Measurements from ENCODE around the gene JAG1.

Gene JAG1

DNA sequence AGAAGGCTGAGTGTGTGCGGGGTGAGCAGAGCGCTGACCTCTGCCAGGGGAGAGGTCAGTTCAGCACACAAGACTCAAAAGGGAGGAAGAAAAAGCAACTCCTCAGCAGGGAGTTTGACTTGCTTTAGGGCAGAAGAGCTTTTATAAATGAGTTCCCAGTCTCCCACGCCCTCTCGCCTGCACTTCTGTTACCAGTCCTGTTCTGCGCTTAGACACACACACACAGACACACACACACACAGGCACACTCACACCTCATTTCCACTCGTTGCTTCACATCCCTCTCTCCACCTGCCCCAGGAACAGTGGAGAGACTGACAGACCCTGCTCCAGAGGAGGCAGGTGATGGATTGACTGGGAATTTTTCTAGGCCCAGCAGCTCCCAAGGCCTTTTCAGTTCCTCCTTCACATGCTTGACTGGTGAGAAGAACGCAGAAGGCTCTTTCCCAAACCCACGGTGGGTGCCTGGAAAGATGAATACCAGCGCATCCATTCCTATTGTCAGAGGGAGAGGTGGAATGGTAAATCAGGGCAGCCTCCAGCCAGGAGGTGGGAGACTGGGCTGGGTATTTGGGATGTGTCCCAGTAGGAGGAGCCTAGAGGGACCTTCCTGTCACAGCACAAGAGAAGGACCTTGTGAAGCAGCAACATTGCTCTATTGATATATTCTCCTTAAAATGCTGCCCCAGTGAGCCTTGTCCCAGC is 43.7 kb downstream of the JAG1 start:
- TF ChIP-seq GLIS3 (CRISPR knock-in tag; IDR thresholded peaks at IDR 0.05) (no peak), ARNTL (CRISPR knock-in tag; IDR thresholded peaks at IDR 0.05; ENCODE audit: borderline replicate concordance, low read depth) (no peak), TOX (CRISPR knock-in tag; IDR thresholded peaks at IDR 0.05; ENCODE audit: borderline replicate concordance) (no peak), CSDC2 (CRISPR knock-in tag; IDR thresholded peaks at IDR 0.05) (no peak), ESRRG (CRISPR knock-in tag; IDR thresholded peaks at IDR 0.05) (no peak), ZFP30 (CRISPR knock-in tag; IDR thresholded peaks at IDR 0.05) (no peak), ZFP3 (CRISPR knock-in tag; IDR thresholded peaks at IDR 0.05) (no peak), RARB (CRISPR knock-in tag; IDR thresholded peaks at IDR 0.05) (no peak), POU6F1 (CRISPR knock-in tag; IDR thresholded peaks at IDR 0.05; ENCODE audit: borderline replicate concordance, low read depth) (no peak), ZNF70 (CRISPR knock-in tag; IDR thresholded peaks at IDR 0.05) (no peak), OSR1 (CRISPR knock-in tag; IDR thresholded peaks at IDR 0.05) (no peak), PPARA (CRISPR knock-in tag; IDR thresholded peaks at IDR 0.05; ENCODE audit: borderline replicate concordance) (no peak), ZNF8 (CRISPR knock-in tag; IDR thresholded peaks at IDR 0.05) (no peak), ZC3H10 (CRISPR knock-in tag; IDR thresholded peaks at IDR 0.05) (no peak), ZNF565 (CRISPR knock-in tag; conservative IDR thresholded peaks at IDR 0.05; ENCODE audit: low read depth) (no peak)
- TF ChIP-seq, protein P1, sequence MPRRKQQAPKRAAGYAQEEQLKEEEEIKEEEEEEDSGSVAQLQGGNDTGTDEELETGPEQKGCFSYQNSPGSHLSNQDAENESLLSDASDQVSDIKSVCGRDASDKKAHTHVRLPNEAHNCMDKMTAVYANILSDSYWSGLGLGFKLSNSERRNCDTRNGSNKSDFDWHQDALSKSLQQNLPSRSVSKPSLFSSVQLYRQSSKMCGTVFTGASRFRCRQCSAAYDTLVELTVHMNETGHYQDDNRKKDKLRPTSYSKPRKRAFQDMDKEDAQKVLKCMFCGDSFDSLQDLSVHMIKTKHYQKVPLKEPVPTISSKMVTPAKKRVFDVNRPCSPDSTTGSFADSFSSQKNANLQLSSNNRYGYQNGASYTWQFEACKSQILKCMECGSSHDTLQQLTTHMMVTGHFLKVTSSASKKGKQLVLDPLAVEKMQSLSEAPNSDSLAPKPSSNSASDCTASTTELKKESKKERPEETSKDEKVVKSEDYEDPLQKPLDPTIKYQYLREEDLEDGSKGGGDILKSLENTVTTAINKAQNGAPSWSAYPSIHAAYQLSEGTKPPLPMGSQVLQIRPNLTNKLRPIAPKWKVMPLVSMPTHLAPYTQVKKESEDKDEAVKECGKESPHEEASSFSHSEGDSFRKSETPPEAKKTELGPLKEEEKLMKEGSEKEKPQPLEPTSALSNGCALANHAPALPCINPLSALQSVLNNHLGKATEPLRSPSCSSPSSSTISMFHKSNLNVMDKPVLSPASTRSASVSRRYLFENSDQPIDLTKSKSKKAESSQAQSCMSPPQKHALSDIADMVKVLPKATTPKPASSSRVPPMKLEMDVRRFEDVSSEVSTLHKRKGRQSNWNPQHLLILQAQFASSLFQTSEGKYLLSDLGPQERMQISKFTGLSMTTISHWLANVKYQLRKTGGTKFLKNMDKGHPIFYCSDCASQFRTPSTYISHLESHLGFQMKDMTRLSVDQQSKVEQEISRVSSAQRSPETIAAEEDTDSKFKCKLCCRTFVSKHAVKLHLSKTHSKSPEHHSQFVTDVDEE (CRISPR knock-in tag; IDR thresholded peaks at IDR 0.05): no peak
- no peak for ATAC-seq

- ATAC-seq: no peak
- TF ChIP-seq ZNF8 (CRISPR knock-in tag; IDR thresholded peaks at IDR 0.05) (no peak), SNAI2 (CRISPR knock-in tag; IDR thresholded peaks at IDR 0.05) (no peak), RARB (CRISPR knock-in tag; IDR thresholded peaks at IDR 0.05) (no peak), BACH2 (CRISPR knock-in tag; IDR thresholded peaks at IDR 0.05; ENCODE audit: borderline replicate concordance) (no peak), GLIS3 (CRISPR knock-in tag; IDR thresholded peaks at IDR 0.05) (no peak), PPARA (CRISPR knock-in tag; IDR thresholded peaks at IDR 0.05; ENCODE audit: borderline replicate concordance) (no peak), ARNTL (CRISPR knock-in tag; IDR thresholded peaks at IDR 0.05; ENCODE audit: borderline replicate concordance, low read depth) (no peak), TOX (CRISPR knock-in tag; IDR thresholded peaks at IDR 0.05; ENCODE audit: borderline replicate concordance) (no peak), CSDC2 (CRISPR knock-in tag; IDR thresholded peaks at IDR 0.05) (no peak), ISL1 (CRISPR knock-in tag; IDR thresholded peaks at IDR 0.05) (no peak), ZNF70 (CRISPR knock-in tag; IDR thresholded peaks at IDR 0.05) (no peak), ESRRG (CRISPR knock-in tag; IDR thresholded peaks at IDR 0.05) (no peak)
- TF ChIP-seq, protein P2, sequence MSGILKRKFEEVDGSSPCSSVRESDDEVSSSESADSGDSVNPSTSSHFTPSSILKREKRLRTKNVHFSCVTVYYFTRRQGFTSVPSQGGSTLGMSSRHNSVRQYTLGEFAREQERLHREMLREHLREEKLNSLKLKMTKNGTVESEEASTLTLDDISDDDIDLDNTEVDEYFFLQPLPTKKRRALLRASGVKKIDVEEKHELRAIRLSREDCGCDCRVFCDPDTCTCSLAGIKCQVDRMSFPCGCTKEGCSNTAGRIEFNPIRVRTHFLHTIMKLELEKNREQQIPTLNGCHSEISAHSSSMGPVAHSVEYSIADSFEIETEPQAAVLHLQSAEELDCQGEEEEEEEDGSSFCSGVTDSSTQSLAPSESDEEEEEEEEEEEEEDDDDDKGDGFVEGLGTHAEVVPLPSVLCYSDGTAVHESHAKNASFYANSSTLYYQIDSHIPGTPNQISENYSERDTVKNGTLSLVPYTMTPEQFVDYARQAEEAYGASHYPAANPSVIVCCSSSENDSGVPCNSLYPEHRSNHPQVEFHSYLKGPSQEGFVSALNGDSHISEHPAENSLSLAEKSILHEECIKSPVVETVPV (CRISPR knock-in tag; IDR thresholded peaks at IDR 0.05): no peak
- TF ChIP-seq, protein P3, sequence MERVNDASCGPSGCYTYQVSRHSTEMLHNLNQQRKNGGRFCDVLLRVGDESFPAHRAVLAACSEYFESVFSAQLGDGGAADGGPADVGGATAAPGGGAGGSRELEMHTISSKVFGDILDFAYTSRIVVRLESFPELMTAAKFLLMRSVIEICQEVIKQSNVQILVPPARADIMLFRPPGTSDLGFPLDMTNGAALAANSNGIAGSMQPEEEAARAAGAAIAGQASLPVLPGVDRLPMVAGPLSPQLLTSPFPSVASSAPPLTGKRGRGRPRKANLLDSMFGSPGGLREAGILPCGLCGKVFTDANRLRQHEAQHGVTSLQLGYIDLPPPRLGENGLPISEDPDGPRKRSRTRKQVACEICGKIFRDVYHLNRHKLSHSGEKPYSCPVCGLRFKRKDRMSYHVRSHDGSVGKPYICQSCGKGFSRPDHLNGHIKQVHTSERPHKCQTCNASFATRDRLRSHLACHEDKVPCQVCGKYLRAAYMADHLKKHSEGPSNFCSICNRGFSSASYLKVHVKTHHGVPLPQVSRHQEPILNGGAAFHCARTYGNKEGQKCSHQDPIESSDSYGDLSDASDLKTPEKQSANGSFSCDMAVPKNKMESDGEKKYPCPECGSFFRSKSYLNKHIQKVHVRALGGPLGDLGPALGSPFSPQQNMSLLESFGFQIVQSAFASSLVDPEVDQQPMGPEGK (CRISPR knock-in tag; IDR thresholded peaks at IDR 0.05; ENCODE audit: borderline replicate concordance): no peak
- TF ChIP-seq, protein P4, sequence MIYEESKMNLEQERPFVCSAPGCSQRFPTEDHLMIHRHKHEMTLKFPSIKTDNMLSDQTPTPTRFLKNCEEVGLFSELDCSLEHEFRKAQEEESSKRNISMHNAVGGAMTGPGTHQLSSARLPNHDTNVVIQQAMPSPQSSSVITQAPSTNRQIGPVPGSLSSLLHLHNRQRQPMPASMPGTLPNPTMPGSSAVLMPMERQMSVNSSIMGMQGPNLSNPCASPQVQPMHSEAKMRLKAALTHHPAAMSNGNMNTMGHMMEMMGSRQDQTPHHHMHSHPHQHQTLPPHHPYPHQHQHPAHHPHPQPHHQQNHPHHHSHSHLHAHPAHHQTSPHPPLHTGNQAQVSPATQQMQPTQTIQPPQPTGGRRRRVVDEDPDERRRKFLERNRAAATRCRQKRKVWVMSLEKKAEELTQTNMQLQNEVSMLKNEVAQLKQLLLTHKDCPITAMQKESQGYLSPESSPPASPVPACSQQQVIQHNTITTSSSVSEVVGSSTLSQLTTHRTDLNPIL (CRISPR knock-in tag; IDR thresholded peaks at IDR 0.05; ENCODE audit: low read depth): no peak
- TF ChIP-seq, protein P1 (CRISPR knock-in tag; IDR thresholded peaks at IDR 0.05): no peak
Measured at GRCh38 chr20:10626896-10627295, 46.9 kb downstream of the JAG1 start.
